HepG2 (cell line): ENCODE results near the gene APRT.

Experiments
- HMGXB4 ChIP-seq, 2 experiments: sonication (generic) in 1 of 2; formaldehyde crosslinking in 1 of 2; IDR thresholded peaks; 2 replicates each; pipeline versions ENCODE4 v1.4.0 to v1.6.1; 2018 to 2020; ENCODE audit warnings: missing genetic modification reagents in 2 of 2, borderline replicate concordance in 1 of 2, low read depth in 1 of 2, mild to moderate bottlenecking in 1 of 2, missing biosample characterization in 1 of 2
- ZNF549 ChIP-seq: sonication (generic); formaldehyde crosslinking; IDR thresholded peaks from 2 replicates; pipeline ENCODE4 v1.5.0; 2020; ENCODE audit warnings: missing genetic modification reagents
- TF ChIP-seq, protein P1 (sequence below): sonication (generic); formaldehyde crosslinking; IDR thresholded peaks from 2 replicates; pipeline ENCODE4 v1.4.0; 2020; ENCODE audit warnings: missing genetic modification reagents
- TF ChIP-seq, protein P2 (sequence below): sonication (generic); formaldehyde crosslinking; IDR thresholded peaks from 2 replicates; pipeline ENCODE4 v1.4.0; 2020; ENCODE audit warnings: missing genetic modification reagents
- TF ChIP-seq, protein P3 (sequence below), 2 experiments: fragments of 450-650 bp in 1 of 2; sonication (generic) in 1 of 2; formaldehyde crosslinking in 1 of 2; IDR thresholded peaks; 2 replicates each; pipeline versions ENCODE4 v1.6.1 to v1.8.0; 2016 to 2022; ENCODE audit warnings: antibody characterized with exemption in 1 of 2, mild to moderate bottlenecking in 1 of 2, missing genetic modification reagents in 1 of 2

GRCh38 chr16:88787579-88788314 is 24.0 kb downstream of the APRT start:
- TF ChIP-seq, protein P1, sequence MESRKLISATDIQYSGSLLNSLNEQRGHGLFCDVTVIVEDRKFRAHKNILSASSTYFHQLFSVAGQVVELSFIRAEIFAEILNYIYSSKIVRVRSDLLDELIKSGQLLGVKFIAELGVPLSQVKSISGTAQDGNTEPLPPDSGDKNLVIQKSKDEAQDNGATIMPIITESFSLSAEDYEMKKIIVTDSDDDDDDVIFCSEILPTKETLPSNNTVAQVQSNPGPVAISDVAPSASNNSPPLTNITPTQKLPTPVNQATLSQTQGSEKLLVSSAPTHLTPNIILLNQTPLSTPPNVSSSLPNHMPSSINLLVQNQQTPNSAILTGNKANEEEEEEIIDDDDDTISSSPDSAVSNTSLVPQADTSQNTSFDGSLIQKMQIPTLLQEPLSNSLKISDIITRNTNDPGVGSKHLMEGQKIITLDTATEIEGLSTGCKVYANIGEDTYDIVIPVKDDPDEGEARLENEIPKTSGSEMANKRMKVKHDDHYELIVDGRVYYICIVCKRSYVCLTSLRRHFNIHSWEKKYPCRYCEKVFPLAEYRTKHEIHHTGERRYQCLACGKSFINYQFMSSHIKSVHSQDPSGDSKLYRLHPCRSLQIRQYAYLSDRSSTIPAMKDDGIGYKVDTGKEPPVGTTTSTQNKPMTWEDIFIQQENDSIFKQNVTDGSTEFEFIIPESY = no peak
- no peak for TF ChIP-seq ZNF549
- TF ChIP-seq, protein P2, sequence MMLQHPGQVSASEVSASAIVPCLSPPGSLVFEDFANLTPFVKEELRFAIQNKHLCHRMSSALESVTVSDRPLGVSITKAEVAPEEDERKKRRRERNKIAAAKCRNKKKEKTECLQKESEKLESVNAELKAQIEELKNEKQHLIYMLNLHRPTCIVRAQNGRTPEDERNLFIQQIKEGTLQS = no peak
- no peak for TF ChIP-seq HMGXB4 (CRISPR knock-in tag; IDR thresholded peaks at IDR 0.05; ENCODE audit: borderline replicate concordance in 1 of 2, low read depth in 1 of 2)
- TF ChIP-seq, protein P3, sequence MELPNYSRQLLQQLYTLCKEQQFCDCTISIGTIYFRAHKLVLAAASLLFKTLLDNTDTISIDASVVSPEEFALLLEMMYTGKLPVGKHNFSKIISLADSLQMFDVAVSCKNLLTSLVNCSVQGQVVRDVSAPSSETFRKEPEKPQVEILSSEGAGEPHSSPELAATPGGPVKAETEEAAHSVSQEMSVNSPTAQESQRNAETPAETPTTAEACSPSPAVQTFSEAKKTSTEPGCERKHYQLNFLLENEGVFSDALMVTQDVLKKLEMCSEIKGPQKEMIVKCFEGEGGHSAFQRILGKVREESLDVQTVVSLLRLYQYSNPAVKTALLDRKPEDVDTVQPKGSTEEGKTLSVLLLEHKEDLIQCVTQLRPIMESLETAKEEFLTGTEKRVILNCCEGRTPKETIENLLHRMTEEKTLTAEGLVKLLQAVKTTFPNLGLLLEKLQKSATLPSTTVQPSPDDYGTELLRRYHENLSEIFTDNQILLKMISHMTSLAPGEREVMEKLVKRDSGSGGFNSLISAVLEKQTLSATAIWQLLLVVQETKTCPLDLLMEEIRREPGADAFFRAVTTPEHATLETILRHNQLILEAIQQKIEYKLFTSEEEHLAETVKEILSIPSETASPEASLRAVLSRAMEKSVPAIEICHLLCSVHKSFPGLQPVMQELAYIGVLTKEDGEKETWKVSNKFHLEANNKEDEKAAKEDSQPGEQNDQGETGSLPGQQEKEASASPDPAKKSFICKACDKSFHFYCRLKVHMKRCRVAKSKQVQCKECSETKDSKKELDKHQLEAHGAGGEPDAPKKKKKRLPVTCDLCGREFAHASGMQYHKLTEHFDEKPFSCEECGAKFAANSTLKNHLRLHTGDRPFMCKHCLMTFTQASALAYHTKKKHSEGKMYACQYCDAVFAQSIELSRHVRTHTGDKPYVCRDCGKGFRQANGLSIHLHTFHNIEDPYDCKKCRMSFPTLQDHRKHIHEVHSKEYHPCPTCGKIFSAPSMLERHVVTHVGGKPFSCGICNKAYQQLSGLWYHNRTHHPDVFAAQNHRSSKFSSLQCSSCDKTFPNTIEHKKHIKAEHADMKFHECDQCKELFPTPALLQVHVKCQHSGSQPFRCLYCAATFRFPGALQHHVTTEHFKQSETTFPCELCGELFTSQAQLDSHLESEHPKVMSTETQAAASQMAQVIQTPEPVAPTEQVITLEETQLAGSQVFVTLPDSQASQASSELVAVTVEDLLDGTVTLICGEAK (IDR thresholded peaks at IDR 0.05) = no peak
- TF ChIP-seq, protein P3 (CRISPR knock-in tag; IDR thresholded peaks at IDR 0.05) = no peak
